GM19239 (cell line): Measurements from ENCODE around the gene COPS4.
"Not testable (repeated sequence)": the region's sequence is repeated elsewhere in the genome, so short reads cannot be mapped to it uniquely, and the experiment has no call there.

Source experiments
- DNase-seq: peaks from one replicate; pipeline ENCODE4 v3.0.0; 2011; ENCODE audit warnings: low spot score; ENCODE audit not compliant: insufficient read length
- FAIRE-seq: peaks from 2 replicates; lab custom pipeline; 2011; peaks lifted over from hg19 to GRCh38; lab: Jason Lieb, UNC

COPS4 gene

GRCh38 chr4:83075311-83076095 is 40.5 kb downstream of the COPS4 start:
- FAIRE-seq (peak; percentile 37), DNase-seq (no peak)

- DNase-seq (no peak), FAIRE-seq (no peak)
Measured at GRCh38 chr4:83080561-83080960, 45.6 kb downstream of the COPS4 start.

- FAIRE-seq: peak; percentile 18
Measured at GRCh38 chr4:83082777-83083176, 47.8 kb downstream of the COPS4 start.

GRCh38 chr4:83083925-83084475 is 49.0 kb downstream of the COPS4 start:
- no peak for FAIRE-seq

More at GRCh38 chr4:83082777-83083176, 47.8 kb downstream of the COPS4 start:
- DNase-seq: no peak

GRCh38 chr4:83084956-83085355 is 50.0 kb downstream of the COPS4 start:
- peak; percentile 31 for FAIRE-seq

More at GRCh38 chr4:83083925-83084475, 49.0 kb downstream of the COPS4 start:
- no peak for DNase-seq

GRCh38 chr4:83089410-83090157 is 54.6 kb downstream of the COPS4 start:
- FAIRE-seq (no peak), DNase-seq (no peak)

More at GRCh38 chr4:83084956-83085355, 50.0 kb downstream of the COPS4 start:
- not testable (repeated sequence) for DNase-seq

- peak; percentile 33 for FAIRE-seq
- no peak for DNase-seq
Measured at GRCh38 chr4:83093060-83093640, 58.2 kb downstream of the COPS4 start.

- DNase-seq (no peak), FAIRE-seq (no peak)
Measured at GRCh38 chr4:83096397-83096796, 61.4 kb downstream of the COPS4 start.

GRCh38 chr4:83104991-83105390 is 70.0 kb downstream of the COPS4 start:
- DNase-seq (no peak), FAIRE-seq (no peak)

- FAIRE-seq (no peak), DNase-seq (no peak)
Measured at GRCh38 chr4:83107631-83108030, 72.6 kb downstream of the COPS4 start.

GRCh38 chr4:83108101-83108861 is 73.3 kb downstream of the COPS4 start:
- FAIRE-seq (no peak), DNase-seq (no peak)

GRCh38 chr4:83109480-83110222 is 74.7 kb downstream of the COPS4 start:
- FAIRE-seq (peak; percentile 67), DNase-seq (no peak)

- FAIRE-seq (peak; percentile 99), DNase-seq (peak; percentile 54)
Measured at GRCh38 chr4:83110223-83110945, 75.4 kb downstream of the COPS4 start.

- no peak for DNase-seq
Measured at GRCh38 chr4:83110970-83111750, 76.2 kb downstream of the COPS4 start.

GRCh38 chr4:83111751-83112141 is 76.8 kb downstream of the COPS4 start:
- FAIRE-seq: peak; percentile 42
- DNase-seq: not testable (repeated sequence)

More at GRCh38 chr4:83110970-83111750, 76.2 kb downstream of the COPS4 start:
- no peak for FAIRE-seq

- DNase-seq: no peak
- no peak for FAIRE-seq
Measured at GRCh38 chr4:83112231-83112630, 77.2 kb downstream of the COPS4 start.

- no peak for DNase-seq
- peak; percentile 97 for FAIRE-seq
Measured at GRCh38 chr4:83112678-83113428, 77.9 kb downstream of the COPS4 start.
